OCI-LY7 (cell line): Measurements from ENCODE around the gene VWA8. TPM values are rescaled to one million over a fixed set of nuclear protein-coding genes. Genes with fewer than 3 reads are reported as not detected.
A peak's percentile ranks its signal among the peaks of the same experiment; 100 is the strongest.

Experiments used
- BruUV-seq: library from RNA; stranded (reverse); fragments of 400-500 nt; replicated peaks from 2 replicates; lab custom pipeline; 2021; lab: Mats Ljungman, UMichigan
- CTCF ChIA-PET: fragments of 300-600 bp; sonication (Branson Sonifier 250); formaldehyde crosslinking; loops from one replicate; lab custom pipeline; 2022; ENCODE audit warnings: antibody characterized with exemption; ENCODE audit not compliant: unreplicated experiment; lab: Charles Lee
- POLR2A ChIA-PET: fragments of 300-600 bp; sonication (Branson Sonifier 250); formaldehyde crosslinking; loops from one replicate; lab custom pipeline; 2022; ENCODE audit warnings: antibody characterized with exemption; lab: Charles Lee
- DNase-seq: peaks from one replicate; pipeline ENCODE4 v3.0.0-alpha.2; 2015; ENCODE audit warnings: low spot score
- H2AFZ ChIP-seq: fragments of 200-600 bp; sonication (generic), shearing (Covaris generic); 2 replicates; pipeline ENCODE4 v1.6.1; 2014; ENCODE audit warnings: mild to moderate bottlenecking, antibody characterized with exemption, low read length, moderate library complexity
- H3K27ac ChIP-seq: fragments of 200-600 bp; sonication (generic); 2 replicates; pipeline ENCODE4 v1.5.1; 2014; ENCODE audit warnings: mixed run types, low read depth, mild to moderate bottlenecking, moderate library complexity, low read length, inconsistent platforms; ENCODE audit not compliant: poor library complexity, severe bottlenecking
- H3K36me3 ChIP-seq: fragments of 200-600 bp; sonication (generic); 2 replicates; pipeline ENCODE4 v1.6.1; 2014; ENCODE audit warnings: mild to moderate bottlenecking, antibody characterized with exemption, low read length, moderate library complexity, mixed read lengths; ENCODE audit not compliant: insufficient read depth
- H3K4me1 ChIP-seq: fragments of 200-600 bp; sonication (generic); 2 replicates; pipeline ENCODE4 v1.5.1; 2014; ENCODE audit warnings: mild to moderate bottlenecking, low read length; ENCODE audit not compliant: insufficient read depth, poor library complexity, severe bottlenecking
- H3K4me2 ChIP-seq: fragments of 200-600 bp; sonication (generic); 2 replicates; pipeline ENCODE4 v1.6.1; 2014; ENCODE audit warnings: mild to moderate bottlenecking, low read length
- H3K4me3 ChIP-seq: fragments of 200-600 bp; sonication (generic); 2 replicates; pipeline ENCODE4 v1.5.1; 2014; ENCODE audit warnings: mild to moderate bottlenecking, low read depth, low read length; ENCODE audit not compliant: poor library complexity, severe bottlenecking
- H3K79me2 ChIP-seq: fragments of 200-600 bp; sonication (generic); 2 replicates; pipeline ENCODE4 v1.6.1; 2016; ENCODE audit warnings: low read depth, mild to moderate bottlenecking, low read length, moderate library complexity, mixed read lengths; ENCODE audit not compliant: insufficient read depth
- H3K9me2 ChIP-seq: fragments of 200-600 bp; sonication (generic); 2 replicates; pipeline ENCODE4 v1.6.1; 2016; ENCODE audit warnings: mild to moderate bottlenecking, low read length, mixed read lengths; ENCODE audit not compliant: insufficient read depth
- H3K9me3 ChIP-seq: fragments of 200-600 bp; sonication (generic); 2 replicates; pipeline ENCODE4 v1.6.1; 2014; ENCODE audit warnings: mild to moderate bottlenecking, mixed run types, low read length, mixed read lengths
- H4K20me1 ChIP-seq: fragments of 200-600 bp; sonication (generic); 2 replicates; pipeline ENCODE4 v1.6.1; 2014; ENCODE audit warnings: mild to moderate bottlenecking, antibody characterized with exemption, low read length, moderate library complexity, mixed read lengths; ENCODE audit not compliant: insufficient read depth
- CTCF ChIP-seq: fragments of 200-600 bp; sonication (generic); conservative IDR thresholded peaks from 2 replicates; pipeline ENCODE4 v1.5.1; 2014; ENCODE audit warnings: mild to moderate bottlenecking, antibody characterized with exemption, low read length, moderate library complexity, mixed read lengths
- EZH2phosphoT487 ChIP-seq: fragments of 200-600 bp; sonication (generic); IDR thresholded peaks from 2 replicates; pipeline ENCODE4 v1.6.1; 2018; ENCODE audit warnings: low read depth, borderline replicate concordance, mild to moderate bottlenecking, mixed run types, antibody characterized with exemption, low read length, moderate library complexity, mixed read lengths
- intact Hi-C: fragments of 100-400 bp; cut with micrococcal nuclease; formaldehyde crosslinking; loops from one replicate; pipeline ENCODE4 v1.10.0; 2022; ENCODE audit not compliant: unreplicated experiment
- total RNA-seq, 2 experiments: library from RNA; depleted of rRNA in 1 of 2; stranded (reverse); fragments of >200 nt in 1 of 2; shearing (Covaris generic) in 1 of 2; gene quantifications; 2 replicates each; pipeline ENCODE4 v1.2.3, GENCODE V29; 2014 to 2022

The VWA8 gene
- total RNA-seq, 2 experiments from 2014 or later, result 26.4 to 31.5 TPM

- H3K4me2 ChIP-seq, result no peak overlapping the region
- peaks cover 11% of the 10 kb centered on the region for H3K4me1 ChIP-seq
- H3K9me2 ChIP-seq, result no peaks in the 10 kb centered on the region
- H3K4me3 ChIP-seq, result no peak overlapping the region
- H3K36me3 ChIP-seq, result peaks cover 5% of the 10 kb centered on the region; the same call in 1 of the 2 replicates
- TF ChIP-seq EZH2phosphoT487, result no peak
- TF ChIP-seq CTCF, result no peak
- DNase-seq, result peak; percentile 14
- intact Hi-C loops, result no loop called here
- H3K79me2 ChIP-seq, result no peaks in the 10 kb centered on the region
- H3K27ac ChIP-seq, result no peak overlapping the region
- H2AFZ ChIP-seq, result no peak overlapping the region
- BruUV-seq, result no TSS peak
- H4K20me1 ChIP-seq, result no peaks in the 10 kb centered on the region
- H3K9me3 ChIP-seq, result no peaks in the 10 kb centered on the region
- POLR2A ChIA-PET, result interaction anchor here (0.6 to 1.7 kb wide), 3 partner anchors 195 to 298 kb away, joined by 3 to 4 read pairs (median 4); no protein-coding TSS in a partner anchor
- CTCF ChIA-PET, result no interaction called here
Measured at GRCh38 chr13:41696163-41697003, 264.5 kb downstream of the VWA8 start.

- Histone ChIP-seq H3K4me2 (peak overlapping the region; percentile 31), H3K36me3 (peaks cover 11% of the 10 kb centered on the region), H2AFZ (no peak overlapping the region), H3K79me2 (no peaks in the 10 kb centered on the region), H3K4me3 (no peak overlapping the region), H4K20me1 (no peaks in the 10 kb centered on the region), H3K27ac (no peak overlapping the region), H3K9me3 (no peaks in the 10 kb centered on the region), H3K4me1 (peaks cover 11% of the 10 kb centered on the region), H3K9me2 (no peaks in the 10 kb centered on the region)
- intact Hi-C loops, result no loop called here
- POLR2A ChIA-PET, result interaction anchor here (0.6 to 1.9 kb wide), 5 partner anchors 16 to 746 kb away, joined by 3 to 6 read pairs (median 5); no protein-coding TSS in a partner anchor
- TF ChIP-seq EZH2phosphoT487 (no peak), CTCF (no peak)
- DNase-seq, result peak; percentile 45
- no TSS peak for BruUV-seq
- CTCF ChIA-PET, result no interaction called here
Measured at GRCh38 chr13:41694545-41695301, 266.2 kb downstream of the VWA8 start.
